ENCODE results near the gene ATF7.

DNA sequence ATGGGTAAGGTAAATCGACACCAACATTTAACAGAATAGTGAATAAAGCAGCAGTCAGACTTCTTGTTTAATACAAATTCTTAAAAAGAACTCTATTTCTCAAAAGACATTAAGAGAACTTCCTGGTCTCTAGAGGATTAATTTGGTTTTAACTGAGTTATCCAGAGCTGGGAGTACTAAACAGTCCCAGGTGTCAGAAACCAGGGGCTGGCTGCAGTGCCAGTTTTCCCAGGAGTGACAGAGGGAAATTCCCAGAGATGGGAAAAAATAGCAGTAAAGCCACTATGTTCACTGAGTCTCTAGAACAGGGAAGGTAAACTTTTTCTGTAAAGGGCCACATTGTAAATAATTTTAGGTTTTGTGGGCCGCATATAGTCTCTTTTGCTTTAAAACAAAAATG is 40.9 kb upstream of the ATF7 start:
- TF ChIP-seq, protein P1, sequence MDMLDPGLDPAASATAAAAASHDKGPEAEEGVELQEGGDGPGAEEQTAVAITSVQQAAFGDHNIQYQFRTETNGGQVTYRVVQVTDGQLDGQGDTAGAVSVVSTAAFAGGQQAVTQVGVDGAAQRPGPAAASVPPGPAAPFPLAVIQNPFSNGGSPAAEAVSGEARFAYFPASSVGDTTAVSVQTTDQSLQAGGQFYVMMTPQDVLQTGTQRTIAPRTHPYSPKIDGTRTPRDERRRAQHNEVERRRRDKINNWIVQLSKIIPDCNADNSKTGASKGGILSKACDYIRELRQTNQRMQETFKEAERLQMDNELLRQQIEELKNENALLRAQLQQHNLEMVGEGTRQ (IDR thresholded peaks at IDR 0.05; ENCODE audit: low read depth, low read length) = no peak
- TF ChIP-seq, protein P2, sequence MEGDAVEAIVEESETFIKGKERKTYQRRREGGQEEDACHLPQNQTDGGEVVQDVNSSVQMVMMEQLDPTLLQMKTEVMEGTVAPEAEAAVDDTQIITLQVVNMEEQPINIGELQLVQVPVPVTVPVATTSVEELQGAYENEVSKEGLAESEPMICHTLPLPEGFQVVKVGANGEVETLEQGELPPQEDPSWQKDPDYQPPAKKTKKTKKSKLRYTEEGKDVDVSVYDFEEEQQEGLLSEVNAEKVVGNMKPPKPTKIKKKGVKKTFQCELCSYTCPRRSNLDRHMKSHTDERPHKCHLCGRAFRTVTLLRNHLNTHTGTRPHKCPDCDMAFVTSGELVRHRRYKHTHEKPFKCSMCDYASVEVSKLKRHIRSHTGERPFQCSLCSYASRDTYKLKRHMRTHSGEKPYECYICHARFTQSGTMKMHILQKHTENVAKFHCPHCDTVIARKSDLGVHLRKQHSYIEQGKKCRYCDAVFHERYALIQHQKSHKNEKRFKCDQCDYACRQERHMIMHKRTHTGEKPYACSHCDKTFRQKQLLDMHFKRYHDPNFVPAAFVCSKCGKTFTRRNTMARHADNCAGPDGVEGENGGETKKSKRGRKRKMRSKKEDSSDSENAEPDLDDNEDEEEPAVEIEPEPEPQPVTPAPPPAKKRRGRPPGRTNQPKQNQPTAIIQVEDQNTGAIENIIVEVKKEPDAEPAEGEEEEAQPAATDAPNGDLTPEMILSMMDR (conservative IDR thresholded peaks at IDR 0.05; ENCODE audit: low read depth, low read length) = no peak
- TF ChIP-seq RFX5 (IDR thresholded peaks at IDR 0.05; ENCODE audit: low read depth, low read length) (no peak), POLR2A (IDR thresholded peaks at IDR 0.05; ENCODE audit: low read depth, low read length) (no peak), FOS (IDR thresholded peaks at IDR 0.05; ENCODE audit: low read depth, low read length) (no peak)

All from IMR-90 (cell line).